ENCODE results near the gene CDH13. TPM values are rescaled to one million over a fixed set of nuclear protein-coding genes. Genes with fewer than 3 reads are reported as not detected.

The CDH13 gene
- polyA plus RNA-seq, 1 donor from 2014 or later, result 3.2 TPM

- no peak for TF ChIP-seq TAF1 (IDR thresholded peaks at IDR 0.05; ENCODE audit: low read depth)
- no peak for TF ChIP-seq MXI1 (conservative IDR thresholded peaks at IDR 0.05; ENCODE audit: poor library complexity, severe bottlenecking)
- no peak for TF ChIP-seq CTCF (IDR thresholded peaks at IDR 0.05; ENCODE audit: poor library complexity, severe bottlenecking)
- no peak for TF ChIP-seq POLR2AphosphoS5 (IDR thresholded peaks at IDR 0.05)
- no peak for TF ChIP-seq REST (IDR thresholded peaks at IDR 0.05; ENCODE audit: borderline replicate concordance)
- no peak for TF ChIP-seq RAD21 (conservative IDR thresholded peaks at IDR 0.05)
- no peaks in the 10 kb centered on the region for H3K36me3 ChIP-seq (ENCODE audit: insufficient read depth, low read length)
- H4K20me1 ChIP-seq (ENCODE audit: insufficient read depth), result no peaks in the 10 kb centered on the region
- no peak overlapping the region for H2AFZ ChIP-seq (ENCODE audit: low read depth, low read length)
- no peak overlapping the region for H3K4me2 ChIP-seq (ENCODE audit: low read length)
- H3K27me3 ChIP-seq (ENCODE audit: insufficient read depth, low read depth, low read length), result no peaks in the 10 kb centered on the region
- no peak overlapping the region for H3K9ac ChIP-seq (ENCODE audit: low read length)
- no peaks in the 10 kb centered on the region for H3K9me3 ChIP-seq (ENCODE audit: low read length)
- no peaks in the 10 kb centered on the region for H3F3A ChIP-seq (ENCODE audit: insufficient read depth, low read length, poor library complexity, severe bottlenecking)
- no peak overlapping the region for H3K27ac ChIP-seq (ENCODE audit: low read length)
- no peaks in the 10 kb centered on the region for H3K79me2 ChIP-seq (replicated peaks; ENCODE audit: insufficient read depth, low read length)
- H3K4me3 ChIP-seq (ENCODE audit: low read length), result no peak overlapping the region
- no peaks in the 10 kb centered on the region for H3K9me2 ChIP-seq (ENCODE audit: insufficient read depth, low read length)
These were observed 45.0 kb downstream of the CDH13 start for GRCh38 chr16:82671741-82672140.

GRCh38 chr16:82672676-82673075 is 45.9 kb downstream of the CDH13 start:
- H3K9me3 ChIP-seq (ENCODE audit: low read length), result no peaks in the 10 kb centered on the region
- no peaks in the 10 kb centered on the region for H3K36me3 ChIP-seq (ENCODE audit: insufficient read depth, low read length)
- H3K4me3 ChIP-seq (ENCODE audit: low read length), result no peak overlapping the region
- TF ChIP-seq CTCF (IDR thresholded peaks at IDR 0.05; ENCODE audit: poor library complexity, severe bottlenecking), result no peak
- H2AFZ ChIP-seq (ENCODE audit: low read depth, low read length), result no peak overlapping the region
- no peaks in the 10 kb centered on the region for H3K79me2 ChIP-seq (replicated peaks; ENCODE audit: insufficient read depth, low read length)
- no peaks in the 10 kb centered on the region for H3F3A ChIP-seq (ENCODE audit: insufficient read depth, low read length, poor library complexity, severe bottlenecking)
- H4K20me1 ChIP-seq (ENCODE audit: insufficient read depth), result no peaks in the 10 kb centered on the region
- H3K9ac ChIP-seq (ENCODE audit: low read length), result no peak overlapping the region
- H3K4me2 ChIP-seq (ENCODE audit: low read length), result no peak overlapping the region
- no peak overlapping the region for H3K27ac ChIP-seq (ENCODE audit: low read length)
- no peaks in the 10 kb centered on the region for H3K9me2 ChIP-seq (ENCODE audit: insufficient read depth, low read length)
- H3K27me3 ChIP-seq (ENCODE audit: insufficient read depth, low read depth, low read length), result no peaks in the 10 kb centered on the region

- Histone ChIP-seq H3K36me3 (ENCODE audit: insufficient read depth, low read length) (no peaks in the 10 kb centered on the region), H3K4me3 (ENCODE audit: low read length) (peak overlapping the region; percentile 23), H3F3A (ENCODE audit: insufficient read depth, low read length, poor library complexity, severe bottlenecking) (no peaks in the 10 kb centered on the region), H3K79me2 (replicated peaks; ENCODE audit: insufficient read depth, low read length) (no peaks in the 10 kb centered on the region), H3K9ac (ENCODE audit: low read length) (no peak overlapping the region), H4K20me1 (ENCODE audit: insufficient read depth) (no peaks in the 10 kb centered on the region), H3K27me3 (ENCODE audit: insufficient read depth, low read depth, low read length) (no peaks in the 10 kb centered on the region), H3K27ac (ENCODE audit: low read length) (peak overlapping the region; percentile 56), H3K9me2 (ENCODE audit: insufficient read depth, low read length) (no peaks in the 10 kb centered on the region), H3K9me3 (ENCODE audit: low read length) (no peaks in the 10 kb centered on the region), H2AFZ (ENCODE audit: low read depth, low read length) (no peak overlapping the region), H3K4me2 (ENCODE audit: low read length) (peak overlapping the region; percentile 5)
- TF ChIP-seq RAD21 (conservative IDR thresholded peaks at IDR 0.05) (no peak), REST (IDR thresholded peaks at IDR 0.05; ENCODE audit: borderline replicate concordance) (peak; percentile 85), POLR2AphosphoS5 (IDR thresholded peaks at IDR 0.05) (peak; percentile 58)
These were observed 48.5 kb downstream of the CDH13 start for GRCh38 chr16:82675300-82675699.

Measured in neural cell (in vitro differentiated cells).